Mesenteric fat pad (tissue), 1 donor: ENCODE measurements around the gene MORC4. TPM values are rescaled to one million over a fixed set of nuclear protein-coding genes. Genes with fewer than 3 reads are reported as not detected.
"Not testable (repeated sequence)": the region's sequence is repeated elsewhere in the genome, so short reads cannot be mapped to it uniquely, and the experiment has no call there.

Source experiments
- DNase-seq: peaks from one replicate; pipeline ENCODE4 v3.0.0-alpha.2; 2020; ENCODE audit warnings: low spot score
- long read RNA-seq: library from polyadenylated mRNA; unstranded; transcript quantifications from one replicate; pipeline ENCODE4 v2.0.0, GENCODE V29; 2020
- total RNA-seq: library from RNA; stranded (reverse); fragmentation: NEBNext Ultra II Directional; extraction: Animal tissue kit (Norgen Biotek cat#: 25700); gene quantifications from one replicate; pipeline ENCODE4 v1.2.1, GENCODE V29; 2021
- donor health status: DM: yes; HTN: yes; CAD: no.

Gene MORC4
- 22.6 TPM for total RNA-seq
- long read RNA-seq, partial matches to known transcripts = 5 of 8 reads
- long read RNA-seq, other reads (novel, unspliced or antisense) = 3 of 8 reads

DNA sequence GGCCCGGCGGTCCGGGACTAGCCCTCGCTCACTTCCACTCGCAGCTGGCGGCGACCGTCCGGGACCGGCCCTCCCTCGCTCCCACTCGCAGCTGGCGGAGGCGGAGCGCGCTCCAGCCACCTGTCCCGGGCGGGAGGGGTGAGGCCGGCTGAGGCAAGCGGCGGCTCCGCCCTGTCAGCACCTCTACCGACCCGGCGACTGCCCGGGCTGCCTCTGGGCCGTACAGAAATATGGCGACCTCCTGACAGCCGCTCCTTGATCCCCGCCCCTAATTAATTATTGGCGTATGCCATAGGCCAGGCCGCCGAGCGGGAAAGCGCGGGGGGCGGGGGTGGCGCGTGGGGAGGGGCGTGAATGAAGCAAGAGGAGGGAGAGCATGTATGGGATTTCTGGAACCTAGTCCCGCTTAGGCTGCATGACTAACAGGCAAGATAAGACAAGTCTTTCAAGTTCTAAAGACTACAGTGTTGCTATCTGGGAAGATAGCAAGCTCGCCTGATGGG is at the start of gene MORC4:
MORC4 (minus strand) TSS at position 200 of the 503 bp plus-strand sequence. CDS start 243 bp downstream, outside the sequence.
- DNase-seq = peak; percentile 91

DNA sequence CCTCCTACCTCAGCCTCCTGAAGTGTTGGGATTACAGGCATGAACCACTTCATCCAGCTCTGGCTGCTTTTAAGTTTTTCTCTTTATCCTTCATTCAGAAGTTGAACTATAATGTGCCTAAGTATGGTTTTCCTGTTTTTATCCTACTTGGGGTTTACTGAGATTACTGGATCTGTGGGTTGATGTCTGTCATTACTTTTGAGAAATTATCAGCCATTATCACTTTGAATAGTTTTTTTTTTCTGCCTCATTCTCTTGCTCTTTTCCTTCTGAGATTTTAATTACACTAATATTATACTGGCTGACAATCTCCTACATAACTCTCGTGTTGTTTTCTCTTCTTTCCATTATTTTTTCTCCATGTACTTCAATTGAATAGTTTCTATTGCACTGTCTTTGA is 47.6 kb upstream of the MORC4 start:
- DNase-seq = no peak

DNA sequence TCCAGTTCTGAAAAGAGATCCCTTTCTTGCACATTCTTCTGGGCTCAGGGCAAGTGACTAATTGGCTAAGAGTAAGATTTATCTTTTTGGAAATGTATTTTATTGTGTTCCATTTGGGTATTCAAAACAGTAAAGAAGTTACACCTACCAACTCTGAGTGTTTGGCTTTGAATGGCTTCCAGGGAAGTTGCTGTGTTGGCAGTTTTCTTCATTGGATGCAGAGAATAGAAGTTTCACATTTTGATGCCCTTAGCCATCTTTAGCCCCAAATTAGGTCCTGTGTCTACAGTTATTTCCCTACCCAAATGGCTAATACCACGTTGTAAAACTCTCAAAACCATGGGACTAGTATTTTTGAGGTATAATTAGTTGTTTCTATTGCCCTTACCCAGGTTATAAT is 29.7 kb upstream of the MORC4 start:
- no peak for DNase-seq

DNA sequence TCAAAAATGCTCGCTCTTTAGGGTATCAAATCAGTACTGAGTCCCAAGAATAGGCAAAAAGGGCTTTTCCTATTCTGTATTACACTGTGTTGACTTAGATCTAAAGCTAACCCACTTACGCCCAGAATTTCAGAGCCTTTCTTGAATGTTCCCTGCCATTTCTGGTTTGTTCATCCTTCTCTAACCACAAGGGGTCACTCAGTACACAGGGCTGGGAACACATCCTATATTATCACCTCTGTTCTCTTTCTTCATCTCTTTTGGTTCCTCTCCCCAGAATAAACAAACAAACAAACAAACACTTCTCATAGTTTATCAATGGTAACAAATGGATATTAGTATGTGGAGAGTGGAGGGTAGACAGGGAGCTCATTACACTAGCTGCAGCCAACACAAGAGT is 25.5 kb upstream of the MORC4 start:
- DNase-seq = no peak

DNA sequence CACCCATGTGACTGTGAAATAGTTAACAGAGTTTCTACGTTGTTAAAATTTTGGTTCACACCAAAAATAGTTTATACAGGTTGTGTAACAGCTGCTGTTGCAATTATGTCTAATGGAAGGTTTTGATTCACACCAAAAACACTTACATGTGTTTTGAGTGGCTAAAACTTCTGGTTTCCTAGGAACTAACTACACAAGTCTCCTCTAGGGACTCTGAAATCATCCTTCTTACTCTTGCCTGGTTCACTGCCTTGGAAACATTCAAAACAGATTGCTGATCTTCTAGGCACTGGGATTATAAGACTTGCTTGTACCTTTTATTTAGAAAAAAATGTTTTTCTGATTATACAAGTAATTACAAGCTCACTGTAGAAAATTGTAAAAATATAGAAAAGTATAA is 14.9 kb upstream of the MORC4 start:
- no peak for DNase-seq

DNA sequence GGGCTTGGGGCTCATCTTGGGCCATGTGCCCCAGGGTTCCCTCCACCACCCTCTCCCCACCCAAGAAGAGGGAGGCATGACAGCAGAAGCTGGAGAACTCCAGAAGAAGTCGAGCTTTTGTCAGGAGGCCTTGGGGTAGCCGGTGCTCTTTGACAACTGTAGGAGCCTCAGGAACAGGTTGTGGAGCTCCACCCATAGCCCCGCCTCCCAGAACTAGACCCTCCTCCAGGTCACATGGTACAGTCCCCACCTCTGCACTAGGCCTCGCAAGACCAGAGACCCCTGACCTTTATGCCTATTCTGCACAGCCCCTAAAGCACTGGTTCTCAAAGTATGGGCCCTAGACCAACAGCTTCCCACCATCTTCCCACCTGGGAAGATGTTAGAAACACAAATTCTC is 8.0 kb upstream of the MORC4 start:
- no peak for DNase-seq

DNA sequence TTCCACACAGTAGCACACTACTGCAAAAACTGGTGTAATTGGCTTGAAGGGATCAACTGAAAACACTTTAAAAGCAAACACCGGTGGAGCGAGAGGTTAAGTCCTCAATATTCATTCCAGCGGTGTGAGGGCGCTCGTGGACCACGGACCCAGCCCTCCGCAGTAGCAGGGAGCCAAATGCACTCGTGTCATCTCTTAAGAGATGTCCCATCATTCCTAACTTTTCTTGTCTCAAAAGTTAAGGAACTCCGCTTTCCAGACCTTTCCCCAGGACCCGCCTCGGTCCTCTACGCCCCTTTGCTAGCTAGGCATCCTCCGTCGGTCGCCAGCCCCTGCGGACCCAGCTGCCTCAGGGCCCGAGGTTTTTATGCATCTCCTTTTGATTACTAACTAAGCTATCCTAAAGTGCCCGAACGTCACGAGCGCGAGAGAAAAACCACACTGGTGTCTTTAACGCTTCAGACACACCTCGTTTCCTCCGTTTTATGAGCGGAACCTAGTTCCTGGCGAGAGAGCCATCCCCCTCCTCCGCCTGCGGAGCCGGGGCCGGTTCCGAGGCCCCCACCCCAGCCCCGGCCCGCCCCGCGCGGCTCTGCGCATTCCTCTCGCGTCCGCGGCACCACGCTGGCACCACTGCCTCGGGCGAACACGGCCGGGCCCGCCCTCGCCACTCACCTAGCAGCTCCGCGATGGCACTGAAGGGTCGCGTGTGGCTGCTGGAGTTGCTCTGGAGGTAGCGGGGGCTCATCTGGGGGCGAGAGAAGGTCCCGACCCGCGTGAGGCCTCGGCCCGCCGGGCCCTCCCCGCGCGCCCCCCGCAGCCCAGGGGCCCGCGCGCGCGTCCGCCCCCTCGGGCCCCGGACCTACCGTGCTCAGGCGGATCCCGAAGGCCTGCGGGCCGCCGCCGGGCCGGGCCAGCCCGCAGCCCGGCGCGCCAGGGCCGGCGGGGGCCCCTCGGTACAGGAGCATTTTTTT is 723 bp downstream of the MORC4 start:
- DNase-seq = no peak

DNA sequence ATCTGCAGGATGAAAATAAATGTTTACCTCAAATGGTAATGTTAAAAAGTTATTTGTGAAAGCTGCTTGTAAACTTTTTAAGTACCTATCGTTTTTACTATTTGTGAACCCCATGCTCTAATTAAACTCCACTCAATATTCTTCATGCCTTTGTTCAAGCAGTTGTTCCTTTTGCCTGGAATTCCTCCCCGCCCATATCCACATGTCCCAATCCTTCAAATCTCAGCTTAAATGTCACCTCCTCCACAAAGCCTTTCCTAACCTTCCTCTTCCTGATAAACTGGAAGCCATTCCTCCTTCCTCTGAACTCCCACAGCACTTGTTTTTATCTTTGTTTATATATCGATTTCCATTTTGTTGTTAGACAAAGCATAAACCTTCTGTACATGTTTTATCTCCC is 2.4 kb downstream of the MORC4 start:
- DNase-seq = no peak

DNA sequence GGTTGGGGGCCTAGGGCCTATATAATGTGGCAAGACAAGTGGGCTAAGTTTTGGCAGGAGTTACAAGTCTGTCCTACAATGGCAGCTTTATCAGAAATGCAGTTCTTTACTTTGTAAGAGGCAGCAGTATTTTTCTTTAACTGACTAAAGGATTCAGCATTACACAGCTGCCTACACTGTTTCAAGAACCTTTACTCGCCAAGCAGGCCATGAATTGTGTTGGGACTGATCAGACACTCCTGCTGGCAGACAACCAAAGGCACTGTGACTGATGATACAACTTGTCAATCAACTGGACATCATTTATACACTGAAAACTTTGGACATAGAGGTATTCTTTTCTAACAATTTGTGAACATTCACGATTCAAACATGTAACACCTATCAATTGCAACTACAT is 4.3 kb downstream of the MORC4 start:
- DNase-seq = no peak

DNA sequence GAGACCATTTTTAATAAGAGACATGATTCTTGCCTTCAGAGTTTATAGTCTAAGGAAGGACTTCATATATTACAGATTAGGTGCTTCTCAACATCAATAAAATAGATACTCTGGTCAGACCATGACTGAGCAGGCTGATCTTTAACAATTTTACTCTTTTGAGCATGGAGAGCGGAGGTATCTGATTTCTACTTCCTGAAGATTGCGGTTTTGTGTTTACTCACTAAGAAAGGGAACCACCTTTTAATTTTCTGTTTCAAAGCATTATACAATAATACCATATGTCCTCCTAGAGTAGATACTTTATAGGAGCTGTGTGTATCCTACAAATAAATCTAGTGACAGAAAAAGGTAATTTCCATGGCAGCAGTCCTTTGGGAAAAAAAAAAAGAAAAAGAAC is 12.5 kb downstream of the MORC4 start:
- no peak for DNase-seq

DNA sequence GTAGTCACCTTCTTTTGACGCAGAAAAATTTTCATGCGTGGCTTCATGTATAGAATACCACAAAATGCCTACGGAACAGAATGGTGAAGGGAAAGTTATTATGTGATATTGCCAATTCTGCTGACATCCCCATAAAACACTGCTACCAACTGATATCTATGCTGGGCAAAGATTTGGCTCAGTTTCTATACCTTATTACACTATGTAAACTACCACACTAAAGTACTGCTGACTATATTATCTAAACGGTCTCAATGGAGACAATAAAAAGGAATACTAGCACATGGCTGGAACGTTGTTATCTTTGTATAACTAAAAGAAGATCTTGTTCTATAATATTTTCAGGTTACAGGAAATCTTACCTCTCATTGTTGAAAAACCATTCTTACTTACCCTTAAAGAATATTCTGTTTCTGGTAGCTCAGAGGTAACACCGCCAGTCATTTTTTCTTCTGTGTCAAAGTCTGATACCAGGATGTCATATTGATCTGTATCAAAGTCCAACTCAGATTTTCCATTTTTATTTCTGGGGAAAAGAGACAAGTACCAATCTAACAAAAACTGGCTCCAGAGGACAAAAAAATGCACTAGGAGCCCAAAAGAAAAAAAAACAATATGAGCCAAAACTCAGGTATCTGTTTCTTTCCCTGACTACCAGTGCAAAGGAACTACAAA is 18.9 kb downstream of the MORC4 start:
- DNase-seq = no peak

DNA sequence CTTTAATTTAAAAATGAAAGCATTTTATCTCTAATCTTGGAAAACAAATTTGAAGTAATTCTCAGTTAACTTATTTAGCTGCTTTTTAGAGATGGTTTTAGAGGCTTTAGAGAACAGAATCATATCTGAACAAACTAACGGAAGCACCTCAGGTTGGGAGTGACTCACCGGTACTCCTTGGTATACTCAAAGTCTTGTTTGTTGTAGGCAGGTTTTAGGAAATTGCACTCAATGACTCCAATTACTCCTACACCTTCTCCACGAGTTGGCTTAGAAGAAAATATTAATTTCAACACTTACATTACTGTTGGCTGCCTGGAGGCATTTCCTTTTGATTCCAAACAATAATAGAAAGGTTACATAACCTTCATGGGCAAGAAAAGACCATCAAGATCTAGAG is 23.6 kb downstream of the MORC4 start:
- no peak for DNase-seq

DNA sequence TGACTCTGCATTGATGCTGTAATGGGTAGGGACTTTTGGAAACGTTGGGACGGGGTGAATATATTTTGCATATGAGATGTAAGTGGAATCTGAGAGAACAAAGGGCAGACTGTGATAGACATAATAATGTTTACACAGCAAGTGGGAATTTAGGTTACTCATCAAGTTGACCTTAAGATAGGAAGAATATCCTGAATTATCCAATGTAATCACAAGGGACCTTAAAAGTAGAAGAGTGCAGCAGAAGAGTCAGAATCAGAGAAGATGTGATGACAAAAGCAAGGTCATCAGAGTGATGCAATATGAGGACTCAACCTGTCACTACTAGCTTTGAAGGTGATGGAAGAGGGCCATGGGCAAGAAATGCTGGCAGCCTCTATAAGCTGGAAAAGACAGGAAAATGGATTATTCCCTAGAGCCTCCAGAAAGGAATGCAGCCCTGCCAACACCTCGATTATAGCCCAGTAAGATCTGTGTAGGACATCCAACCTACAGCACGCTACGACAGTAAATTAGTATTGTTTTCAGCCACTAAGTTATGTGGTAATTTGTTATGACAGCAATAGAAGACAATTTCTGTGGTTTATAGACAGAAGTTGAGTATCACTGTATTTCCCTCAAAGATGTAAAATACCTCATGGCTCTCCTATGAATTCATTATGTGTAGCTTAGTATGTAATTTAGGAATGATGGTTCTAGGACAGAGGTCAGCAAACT is 26.4 kb downstream of the MORC4 start:
- DNase-seq = no peak

DNA sequence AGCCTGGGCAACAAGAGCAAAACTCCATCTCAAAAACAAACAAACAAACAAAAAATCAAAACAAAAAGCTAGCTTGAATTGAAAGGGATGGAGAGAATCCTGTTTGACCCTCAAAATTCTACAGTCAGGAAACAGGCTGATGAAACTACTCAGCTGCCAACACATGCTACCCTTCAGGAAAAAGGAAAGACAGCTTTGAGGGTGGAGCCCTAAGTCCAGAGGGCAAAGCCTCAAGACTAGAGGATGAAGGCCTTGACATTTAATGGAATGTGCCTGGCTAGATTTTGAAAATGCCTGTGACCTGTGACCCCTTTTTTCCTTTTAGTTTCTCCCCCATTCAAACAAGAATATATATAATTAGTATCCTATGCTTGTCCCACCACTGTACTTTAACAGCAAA is 27.1 kb downstream of the MORC4 start:
- DNase-seq = no peak

DNA sequence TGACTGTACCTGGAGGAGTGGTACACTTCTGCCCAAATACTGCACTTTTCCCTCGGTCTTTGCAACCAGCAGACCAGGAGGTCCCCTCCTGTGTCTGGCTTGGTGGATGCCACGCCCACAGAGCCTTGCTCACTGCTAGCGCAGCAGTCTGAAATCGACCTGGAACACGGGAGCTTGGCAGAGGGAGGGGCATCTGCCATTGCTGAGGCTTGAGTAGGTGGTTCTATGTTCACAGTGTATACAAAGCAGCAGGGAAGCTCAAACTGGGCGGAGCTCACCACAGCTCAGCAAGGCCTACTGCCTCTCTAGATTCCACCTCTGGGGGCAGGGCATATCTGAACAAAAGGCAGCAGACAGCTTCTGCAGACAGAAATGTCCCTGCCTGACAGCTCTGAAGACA is 33.5 kb downstream of the MORC4 start:
- not testable (repeated sequence) for DNase-seq

DNA sequence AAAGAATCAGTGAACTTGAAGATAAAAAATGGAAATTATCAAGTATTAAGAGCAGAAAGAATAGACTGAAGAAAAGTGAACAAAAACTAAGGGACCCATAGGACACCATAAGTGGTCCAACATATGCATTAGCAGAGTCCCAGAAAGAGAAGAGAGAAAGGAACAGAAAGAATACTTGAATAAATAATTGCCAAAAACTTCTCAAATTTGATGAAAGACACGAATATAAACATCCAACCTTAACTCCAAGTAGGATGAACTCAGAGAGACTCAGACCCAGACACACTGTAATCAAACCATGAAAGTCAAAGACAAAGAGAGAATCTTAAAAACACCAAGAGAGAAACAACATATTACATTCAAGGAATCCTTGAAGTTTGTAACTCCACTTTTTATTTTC is 35.7 kb downstream of the MORC4 start:
- DNase-seq = no peak

DNA sequence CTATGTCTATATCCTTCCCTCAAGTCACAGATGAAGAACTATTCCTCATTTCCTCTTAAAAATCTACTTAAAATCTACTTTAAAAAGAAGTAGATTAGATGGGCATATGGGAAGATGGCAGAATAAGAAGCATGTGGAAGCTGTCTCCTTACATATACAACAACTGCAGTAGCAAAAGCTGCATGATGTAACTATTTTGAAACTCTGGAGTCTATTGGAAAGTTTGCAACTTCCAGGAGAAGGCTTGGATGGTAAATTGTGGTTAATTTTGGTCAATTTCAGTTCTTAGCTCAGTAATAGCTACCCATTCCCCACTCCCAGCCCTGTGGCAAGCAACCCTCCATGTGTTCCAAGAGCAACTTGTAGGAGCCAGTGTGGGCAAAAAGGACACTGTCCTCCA is 36.9 kb downstream of the MORC4 start:
- no peak for DNase-seq

DNA sequence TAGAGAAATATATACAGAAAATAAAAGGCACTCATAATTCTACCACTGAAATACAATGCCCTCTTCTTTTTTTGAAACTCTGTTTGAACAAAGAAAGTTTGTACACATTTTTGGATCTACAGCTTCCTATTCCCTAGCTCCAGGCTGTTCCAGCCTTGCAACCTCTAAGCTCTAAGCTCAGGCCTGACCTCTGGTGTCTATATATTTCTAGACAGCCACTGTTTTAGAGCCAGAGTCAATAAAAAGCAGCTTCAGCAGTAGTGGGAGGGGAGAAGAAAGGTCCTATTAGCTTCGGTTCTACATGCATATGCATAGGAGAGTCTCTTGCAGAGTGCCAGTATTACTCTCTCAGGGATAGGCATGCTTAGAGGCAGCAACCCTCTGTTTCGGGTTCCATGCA is 40.1 kb downstream of the MORC4 start:
- DNase-seq = no peak

DNA sequence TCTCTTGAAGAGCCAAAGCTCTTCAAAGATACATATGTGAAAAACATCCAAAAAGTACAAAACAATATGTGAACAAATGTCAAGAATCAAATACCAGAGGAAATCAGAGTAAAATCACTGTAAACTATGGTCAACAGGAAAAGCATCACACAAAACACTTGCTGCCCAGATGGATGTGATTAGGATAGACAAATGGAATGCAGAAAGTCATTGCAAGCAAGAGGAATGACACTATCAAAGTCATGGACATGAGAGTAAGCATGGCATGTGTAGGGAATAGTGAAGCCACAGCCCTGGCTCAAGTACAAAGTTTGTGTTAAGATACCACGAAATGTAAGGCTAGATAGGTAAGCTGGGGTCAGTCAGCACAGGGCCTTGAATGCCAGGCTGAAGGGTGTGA is 42.2 kb downstream of the MORC4 start:
- DNase-seq = no peak

DNA sequence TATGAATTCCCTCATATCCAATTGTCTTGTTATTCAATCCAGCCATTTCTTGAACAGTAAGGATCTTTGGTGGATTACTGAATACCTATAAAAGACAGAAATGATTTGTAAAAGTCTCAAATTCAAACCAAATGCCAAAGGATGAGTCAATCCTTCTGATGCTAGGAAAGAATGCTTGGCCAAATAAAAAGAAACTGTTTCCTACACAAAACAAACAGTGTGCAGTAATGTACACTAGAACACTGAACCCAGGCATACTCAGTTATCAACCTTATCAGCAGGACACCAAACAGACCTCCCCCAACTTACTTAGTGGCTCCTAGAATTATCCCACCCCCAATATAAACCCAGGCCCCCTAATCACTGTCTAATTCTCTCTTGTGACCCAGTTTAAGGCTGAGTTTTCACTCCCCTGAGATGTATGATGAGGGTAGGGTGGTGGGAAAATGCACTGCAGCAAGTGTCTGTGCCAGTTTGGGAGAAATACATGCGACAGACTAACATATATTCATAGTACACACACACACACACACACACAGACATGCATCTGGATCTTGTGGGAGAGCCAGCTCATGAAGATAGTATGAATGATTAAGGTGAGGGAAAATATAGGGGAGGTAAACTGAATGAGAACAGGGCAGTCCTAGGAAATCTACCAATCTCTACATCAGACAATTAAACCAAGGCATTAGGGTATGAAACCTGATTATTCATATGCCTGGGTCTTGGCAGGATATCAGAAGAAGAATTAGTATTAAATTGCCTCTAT is 44.8 kb downstream of the MORC4 start:
- DNase-seq = no peak

DNA sequence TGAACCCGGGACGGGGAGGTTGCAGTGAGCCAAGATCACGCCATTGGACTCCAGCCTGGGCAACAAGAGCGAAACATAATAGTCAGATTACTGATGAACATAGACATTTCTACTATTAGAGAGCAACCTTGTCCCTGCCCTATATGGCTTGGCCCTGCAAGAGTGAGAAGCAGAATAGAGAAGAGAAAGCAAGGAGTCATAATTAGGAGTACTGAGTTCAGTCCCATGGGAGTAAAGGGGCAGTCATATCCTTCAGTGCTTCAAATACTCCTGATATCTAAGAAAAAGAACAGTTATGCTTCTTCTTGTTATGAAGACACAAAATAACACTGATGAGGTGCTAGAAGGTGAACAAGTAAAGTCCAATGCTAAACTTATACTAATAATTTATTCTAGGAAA is 46.0 kb downstream of the MORC4 start:
- no peak for DNase-seq
